Testis (tissue), 2 donors: ENCODE measurements around the gene MLLT6.

Experiments used
- POLR2A ChIP-seq: fragments of 450-650 bp; IDR thresholded peaks from one replicate; pipeline ENCODE4 v1.6.1; 2017; ENCODE audit warnings: antibody characterized with exemption, mild to moderate bottlenecking, moderate library complexity
- TF ChIP-seq, protein P1 (sequence below), 3 experiments: fragments of 450-650 bp in 2 of 3; fragments of 200-600 bp in 1 of 3; sonication (generic) in 1 of 3; IDR thresholded peaks; one replicate each; pipeline ENCODE4 v1.5.1; 2016 to 2019; ENCODE audit warnings: antibody characterized with exemption in 3 of 3, mild to moderate bottlenecking in 2 of 3, moderate library complexity in 1 of 3

DNA sequence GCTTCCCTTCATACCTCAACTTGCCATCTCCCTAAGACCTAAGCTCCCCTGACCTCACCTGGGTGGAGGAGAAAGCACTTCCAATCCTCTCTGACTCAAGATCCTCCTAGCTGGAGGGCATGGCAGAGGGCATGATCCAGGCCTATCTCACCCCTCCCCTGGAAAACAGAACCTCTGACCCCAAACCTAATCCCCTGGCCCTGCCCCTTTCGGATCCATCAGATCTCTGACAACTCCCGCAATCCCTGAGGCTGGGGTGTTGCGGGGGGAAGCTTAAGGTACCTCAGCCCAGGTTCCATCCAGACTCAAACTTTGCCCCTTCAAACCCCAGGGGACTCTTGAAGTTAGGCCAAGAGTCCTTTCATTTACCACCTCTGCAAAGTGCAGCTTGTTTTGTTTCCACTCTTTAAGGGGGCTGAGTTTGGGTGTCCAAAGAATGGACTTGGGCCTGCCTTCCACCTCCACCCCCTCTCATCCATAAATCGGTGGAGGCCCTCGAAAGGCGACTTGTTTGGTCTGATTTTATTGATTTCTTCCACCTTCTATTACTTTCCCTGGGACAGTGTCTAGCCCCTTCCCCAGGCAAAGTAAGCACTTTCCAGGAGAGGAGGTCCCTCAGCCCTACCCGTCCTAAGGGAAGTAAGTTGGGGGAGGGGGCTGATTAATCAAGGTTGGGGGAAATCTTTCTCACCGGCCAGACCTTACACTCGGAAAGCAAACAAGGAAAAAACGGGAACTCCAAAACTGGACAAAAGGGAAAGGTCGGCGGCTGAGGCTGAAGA, 32.9 kb upstream of the MLLT6 start:
- TF ChIP-seq, protein P1, sequence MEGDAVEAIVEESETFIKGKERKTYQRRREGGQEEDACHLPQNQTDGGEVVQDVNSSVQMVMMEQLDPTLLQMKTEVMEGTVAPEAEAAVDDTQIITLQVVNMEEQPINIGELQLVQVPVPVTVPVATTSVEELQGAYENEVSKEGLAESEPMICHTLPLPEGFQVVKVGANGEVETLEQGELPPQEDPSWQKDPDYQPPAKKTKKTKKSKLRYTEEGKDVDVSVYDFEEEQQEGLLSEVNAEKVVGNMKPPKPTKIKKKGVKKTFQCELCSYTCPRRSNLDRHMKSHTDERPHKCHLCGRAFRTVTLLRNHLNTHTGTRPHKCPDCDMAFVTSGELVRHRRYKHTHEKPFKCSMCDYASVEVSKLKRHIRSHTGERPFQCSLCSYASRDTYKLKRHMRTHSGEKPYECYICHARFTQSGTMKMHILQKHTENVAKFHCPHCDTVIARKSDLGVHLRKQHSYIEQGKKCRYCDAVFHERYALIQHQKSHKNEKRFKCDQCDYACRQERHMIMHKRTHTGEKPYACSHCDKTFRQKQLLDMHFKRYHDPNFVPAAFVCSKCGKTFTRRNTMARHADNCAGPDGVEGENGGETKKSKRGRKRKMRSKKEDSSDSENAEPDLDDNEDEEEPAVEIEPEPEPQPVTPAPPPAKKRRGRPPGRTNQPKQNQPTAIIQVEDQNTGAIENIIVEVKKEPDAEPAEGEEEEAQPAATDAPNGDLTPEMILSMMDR (IDR thresholded peaks at IDR 0.05): no peak
- TF ChIP-seq POLR2A: no peak
